NCI-H446 (cell line): Measurements from ENCODE around the gene CNTLN.
"Not testable (repeated sequence)": the region's sequence is repeated elsewhere in the genome, so short reads cannot be mapped to it uniquely, and the experiment has no call there.

ENCODE experiments used
- DNase-seq, 2 experiments: peaks; one replicate each; lab custom pipeline; 2025; lab: John Stamatoyannopoulos, UW

The CNTLN gene

GRCh38 chr9:17171309-17172094 is 36.7 kb downstream of the CNTLN start:
- DNase-seq: no peak

GRCh38 chr9:17177496-17177895 is 42.7 kb downstream of the CNTLN start:
- not testable (repeated sequence) for DNase-seq

- no peak for DNase-seq
Measured at GRCh38 chr9:17185481-17186029, 50.7 kb downstream of the CNTLN start.

- no peak for DNase-seq
Measured at GRCh38 chr9:17191082-17191481, 56.2 kb downstream of the CNTLN start.

GRCh38 chr9:17204611-17205152 is 69.8 kb downstream of the CNTLN start:
- no peak for DNase-seq

- DNase-seq: no peak
Measured at GRCh38 chr9:17216011-17216410, 81.2 kb downstream of the CNTLN start.

- peak in 1 of 2 experiments; percentile 8 for DNase-seq
Measured at GRCh38 chr9:17216646-17217045, 81.8 kb downstream of the CNTLN start.

GRCh38 chr9:17217272-17217671 is 82.4 kb downstream of the CNTLN start:
- peak in 1 of 2 experiments; percentile 12 for DNase-seq

GRCh38 chr9:17219261-17219660 is 84.4 kb downstream of the CNTLN start:
- DNase-seq: peak in 1 of 2 experiments; percentile 45

GRCh38 chr9:17222932-17223331 is 88.1 kb downstream of the CNTLN start:
- no peak for DNase-seq

- DNase-seq: no peak
Measured at GRCh38 chr9:17225407-17225806, 90.6 kb downstream of the CNTLN start.

GRCh38 chr9:17229945-17230560 is 95.2 kb downstream of the CNTLN start:
- DNase-seq: peak in 1 of 2 experiments; percentile 19

- DNase-seq: peak in 1 of 2 experiments; percentile 5
Measured at GRCh38 chr9:17230646-17231045, 95.8 kb downstream of the CNTLN start.

- DNase-seq: no peak
Measured at GRCh38 chr9:17236147-17236546, 101.3 kb downstream of the CNTLN start.

- no peak for DNase-seq
Measured at GRCh38 chr9:17246770-17247169, 111.9 kb downstream of the CNTLN start.

GRCh38 chr9:17251100-17251499 is 116.3 kb downstream of the CNTLN start:
- DNase-seq: no peak

- DNase-seq: not testable (repeated sequence)
Measured at GRCh38 chr9:17268531-17269188, 133.8 kb downstream of the CNTLN start.

GRCh38 chr9:17269799-17270198 is 135.0 kb downstream of the CNTLN start:
- no peak for DNase-seq

GRCh38 chr9:17272536-17272935 is 137.7 kb downstream of the CNTLN start:
- no peak for DNase-seq

- no peak for DNase-seq
Measured at GRCh38 chr9:17280350-17281012, 145.6 kb downstream of the CNTLN start.

- DNase-seq: not testable (repeated sequence)
Measured at GRCh38 chr9:17290673-17291072, 155.8 kb downstream of the CNTLN start.

GRCh38 chr9:17291766-17292165 is 156.9 kb downstream of the CNTLN start:
- DNase-seq: no peak
